ENCODE results near the gene PRSS8.

PRSS8 gene

GRCh38 chr16:31130336-31130891, 5.1 kb downstream of the PRSS8 start:
- ChIA-PET POLR2A (interaction anchor here (1.3 to 1.9 kb wide), 2 partner anchors 12 to 13 kb away, joined by 3 to 8 read pairs; partner anchors contain the start of gene KAT8), CTCF (interaction anchor here (1.6 to 8.5 kb wide), 3 partner anchors 10 to 13 kb away, joined by 4 to 68 read pairs (median 14); partner anchors contain the start of gene KAT8)
- no peak for DNase-seq (ENCODE audit: extremely low spot score)
- TF ChIP-seq CTCF (IDR thresholded peaks at IDR 0.05; ENCODE audit: control extremely low read depth, extremely low read depth, low read depth, missing control alignments) = no peak

- CTCF ChIA-PET = interaction anchor here (1.0 to 8.5 kb wide), 4 partner anchors 10 to 27 kb away, joined by 3 to 68 read pairs (median 8); partner anchors contain the start of gene KAT8
- POLR2A ChIA-PET = interaction anchor here (1.9 kb wide), 1 partner anchor 12 kb away, joined by 8 read pairs; the partner anchor contains the start of gene KAT8
- no peak for DNase-seq (ENCODE audit: extremely low spot score)
- no peak for TF ChIP-seq CTCF (IDR thresholded peaks at IDR 0.05; ENCODE audit: control extremely low read depth, extremely low read depth, low read depth, missing control alignments)
Observed at GRCh38 chr16:31129568-31130335, 5.8 kb downstream of the PRSS8 start.

- POLR2A ChIA-PET = interaction anchor here (1.9 kb wide), 1 partner anchor 11 kb away, joined by 8 read pairs; the partner anchor contains the start of gene KAT8
- no peak for TF ChIP-seq CTCF (IDR thresholded peaks at IDR 0.05; ENCODE audit: control extremely low read depth, extremely low read depth, low read depth, missing control alignments)
- CTCF ChIA-PET = interaction anchor here (1.0 to 8.5 kb wide), 4 partner anchors 9 to 28 kb away, joined by 3 to 68 read pairs (median 8); partner anchors contain the start of gene KAT8
- no peak for DNase-seq (ENCODE audit: extremely low spot score)
Observed at GRCh38 chr16:31128711-31129567, 6.6 kb downstream of the PRSS8 start.

GRCh38 chr16:31127182-31127581, 8.3 kb downstream of the PRSS8 start:
- ChIA-PET CTCF (interaction anchor here (0.7 to 8.5 kb wide), 2 partner anchors 14 to 331 kb away, joined by 3 to 68 read pairs; no protein-coding TSS in a partner anchor), POLR2A (no interaction called here)
- TF ChIP-seq CTCF (IDR thresholded peaks at IDR 0.05; ENCODE audit: control extremely low read depth, extremely low read depth, low read depth, missing control alignments) = no peak
- no peak for DNase-seq (ENCODE audit: extremely low spot score)

- no peak for TF ChIP-seq CTCF (IDR thresholded peaks at IDR 0.05; ENCODE audit: control extremely low read depth, extremely low read depth, low read depth, missing control alignments)
- POLR2A ChIA-PET = no interaction called here
- CTCF ChIA-PET = interaction anchor here (8.5 kb wide), 1 partner anchor 15 kb away, joined by 68 read pairs; no protein-coding TSS in a partner anchor
Observed at GRCh38 chr16:31125844-31126243, 9.7 kb downstream of the PRSS8 start.

GRCh38 chr16:31120129-31120528, 15.4 kb downstream of the PRSS8 start:
- no peak for DNase-seq (ENCODE audit: extremely low spot score)
- ChIA-PET POLR2A (no interaction called here), CTCF (interaction anchor here (1.8 to 3.0 kb wide), 3 partner anchors 9 to 22 kb away, joined by 5 to 16 read pairs (median 14); no protein-coding TSS in a partner anchor)
- TF ChIP-seq CTCF (IDR thresholded peaks at IDR 0.05; ENCODE audit: control extremely low read depth, extremely low read depth, low read depth, missing control alignments) = no peak

More at GRCh38 chr16:31125844-31126243, 9.7 kb downstream of the PRSS8 start:
- no peak for DNase-seq (ENCODE audit: extremely low spot score)
